AG04449 (cell line): Measurements from ENCODE around the gene ZNF532.

Experiments used
- CTCF ChIA-PET: fragments of 350-600 bp; formaldehyde crosslinking; extraction: SDS; loops from one replicate; lab custom pipeline; 2021; ENCODE audit warnings: antibody characterized with exemption; lab: Yijun Ruan, JAX
- POLR2A ChIA-PET: fragments of 400-600, 350-600 bp; formaldehyde crosslinking; extraction: SDS; loops from one replicate; lab custom pipeline; 2020; ENCODE audit warnings: antibody characterized with exemption, inconsistent platforms; lab: Yijun Ruan, JAX
- DNase-seq: peaks from one replicate; pipeline ENCODE4 v3.0.0-alpha.2; 2010; ENCODE audit warnings: low read depth, low spot score
- H3K4me3 ChIP-seq: 2 replicates; pipeline ENCODE4 v1.5.1; 2011; ENCODE audit warnings: low read depth, mild to moderate bottlenecking, control low read depth, low read length
- CTCF ChIP-seq: IDR thresholded peaks from one replicate; pipeline ENCODE4 v1.5.1; 2011; ENCODE audit warnings: mild to moderate bottlenecking, moderate library complexity, low read length, control low read depth, inconsistent platforms; ENCODE audit not compliant: insufficient read depth; ENCODE audit errors: missing control alignments

The ZNF532 gene

GRCh38 chr18:58905777-58906428, 41.2 kb downstream of the ZNF532 start:
- no peak for TF ChIP-seq CTCF
- DNase-seq = no peak
- CTCF ChIA-PET = no interaction called here
- H3K4me3 ChIP-seq = no peak overlapping the region
- POLR2A ChIA-PET = no interaction called here

GRCh38 chr18:58908006-58908405, 43.3 kb downstream of the ZNF532 start:
- ChIA-PET CTCF (interaction anchor here (0.9 kb wide), 1 partner anchor 162 kb away, joined by 3 read pairs; no protein-coding TSS in a partner anchor), POLR2A (no interaction called here)
- no peak for DNase-seq
- no peak overlapping the region for H3K4me3 ChIP-seq
- no peak for TF ChIP-seq CTCF

GRCh38 chr18:58909521-58909920, 44.8 kb downstream of the ZNF532 start:
- POLR2A ChIA-PET = no interaction called here
- CTCF ChIA-PET = no interaction called here

GRCh38 chr18:58911241-58911640, 46.6 kb downstream of the ZNF532 start:
- CTCF ChIA-PET = interaction anchor here (1.2 kb wide), 1 partner anchor 130 kb away, joined by 3 read pairs; no protein-coding TSS in a partner anchor
- no peak for TF ChIP-seq CTCF
- DNase-seq = no peak
- POLR2A ChIA-PET = no interaction called here
- H3K4me3 ChIP-seq = no peak overlapping the region

More at GRCh38 chr18:58909521-58909920, 44.8 kb downstream of the ZNF532 start:
- DNase-seq = no peak
- H3K4me3 ChIP-seq = no peak overlapping the region
- no peak for TF ChIP-seq CTCF

- CTCF ChIA-PET = interaction anchor here (1.2 to 1.6 kb wide), 2 partner anchors 131 to 159 kb away, joined by 3 to 5 read pairs; no protein-coding TSS in a partner anchor
- TF ChIP-seq CTCF = no peak
- DNase-seq = no peak
- POLR2A ChIA-PET = no interaction called here
- no peak overlapping the region for H3K4me3 ChIP-seq
Observed at GRCh38 chr18:58911766-58912165, 47.1 kb downstream of the ZNF532 start.

- POLR2A ChIA-PET = no interaction called here
- CTCF ChIA-PET = interaction anchor here (1.3 to 2.5 kb wide), 2 partner anchors 12 to 15 kb away, joined by 3 to 5 read pairs; no protein-coding TSS in a partner anchor
Observed at GRCh38 chr18:58915006-58915799, 50.5 kb downstream of the ZNF532 start.

More at GRCh38 chr18:58915006-58915799, 50.5 kb downstream of the ZNF532 start:
- no peak for TF ChIP-seq CTCF
- DNase-seq = no peak
- H3K4me3 ChIP-seq = no peak overlapping the region
